Activated T-cell treated with anti-CD3 and anti-CD28 coated beads, Interleukin-2, amount 50 U/mL, for 1 hour (primary cell): ENCODE measurements around the gene TMPRSS7.

Source experiments
- DNase-seq: peaks from one replicate; pipeline ENCODE4 v3.0.0-alpha.2; 2020

Gene TMPRSS7

GRCh38 chr3:112130638-112130993 lies 96.1 kb downstream of the TMPRSS7 start:
- no peak for DNase-seq
